H9 (cell line): ENCODE data around the gene FOXK1. TPM values are rescaled to one million over a fixed set of nuclear protein-coding genes. Genes with fewer than 3 reads are reported as not detected.

Experiments used
- DNase-seq: peaks from one replicate; pipeline ENCODE4 v3.0.0-alpha.2; 2017
- H2AFZ ChIP-seq: one replicate; pipeline ENCODE4 v1.6.1; 2013; ENCODE audit warnings: mild to moderate bottlenecking, low read length, control low read depth, moderate library complexity
- H2AK5ac ChIP-seq: 2 replicates; pipeline ENCODE4 v1.6.1; 2013; ENCODE audit warnings: low read length, control low read depth, mixed read lengths; ENCODE audit not compliant: insufficient read length
- H2BK120ac ChIP-seq: one replicate; pipeline ENCODE4 v1.6.1; 2013; ENCODE audit warnings: low read depth, mild to moderate bottlenecking, low read length, control low read depth, inconsistent platforms; ENCODE audit not compliant: poor library complexity, severe bottlenecking
- H2BK12ac ChIP-seq: 2 replicates; pipeline ENCODE4 v1.6.1; 2013; ENCODE audit warnings: low read length, control low read depth, mixed read lengths, low read depth; ENCODE audit not compliant: insufficient read length
- H2BK15ac ChIP-seq: 2 replicates; pipeline ENCODE4 v1.6.1; 2013; ENCODE audit warnings: low read depth, low read length, control low read depth
- H2BK20ac ChIP-seq: one replicate; pipeline ENCODE4 v1.6.1; 2013; ENCODE audit warnings: low read depth, mild to moderate bottlenecking, low read length, control low read depth, inconsistent platforms; ENCODE audit not compliant: poor library complexity, severe bottlenecking
- H2BK5ac ChIP-seq: 2 replicates; pipeline ENCODE4 v1.6.1; 2013; ENCODE audit warnings: low read length, control low read depth, mixed read lengths; ENCODE audit not compliant: insufficient read length
- H3K14ac ChIP-seq: 2 replicates; pipeline ENCODE4 v1.6.1; 2013; ENCODE audit warnings: low read length, control low read depth; ENCODE audit not compliant: insufficient read depth
- H3K18ac ChIP-seq: 2 replicates; pipeline ENCODE4 v1.6.1; 2013; ENCODE audit warnings: low read depth, mild to moderate bottlenecking, mixed read lengths, low read length, control low read depth; ENCODE audit not compliant: insufficient read length
- H3K23ac ChIP-seq: 2 replicates; pipeline ENCODE4 v1.6.1; 2013; ENCODE audit warnings: low read length, control low read depth, mixed read lengths, low read depth; ENCODE audit not compliant: insufficient read length
- H3K23me2 ChIP-seq: 2 replicates; pipeline ENCODE4 v1.6.1; 2013; ENCODE audit warnings: low read depth, mild to moderate bottlenecking, mixed read lengths, low read length, control low read depth; ENCODE audit not compliant: insufficient read length, poor library complexity, severe bottlenecking
- H3K27ac ChIP-seq: 2 replicates; pipeline ENCODE4 v1.5.1; 2013; ENCODE audit warnings: low read length, control low read depth, mixed read lengths, low read depth; ENCODE audit not compliant: insufficient read length
- H3K27me3 ChIP-seq: 2 replicates; pipeline ENCODE4 v1.6.1; 2013; ENCODE audit warnings: low read length, control low read depth, inconsistent platforms; ENCODE audit not compliant: insufficient read depth
- H3K4ac ChIP-seq: 2 replicates; pipeline ENCODE4 v1.6.1; 2013; ENCODE audit warnings: low read depth, mild to moderate bottlenecking, control low read depth, inconsistent platforms, low read length, moderate library complexity
- H3K4me1 ChIP-seq: 2 replicates; pipeline ENCODE4 v1.6.1; 2013; ENCODE audit warnings: low read length, control low read depth, inconsistent platforms; ENCODE audit not compliant: insufficient read depth
- H3K4me2 ChIP-seq: 2 replicates; pipeline ENCODE4 v1.6.1; 2013; ENCODE audit warnings: low read length, control low read depth, mixed read lengths; ENCODE audit not compliant: insufficient read length, insufficient read depth
- H3K56ac ChIP-seq: 2 replicates; pipeline ENCODE4 v1.6.1; 2013; ENCODE audit warnings: low read depth, mild to moderate bottlenecking, mixed read lengths, low read length, control low read depth; ENCODE audit not compliant: insufficient read length
- H3K79me1 ChIP-seq: 2 replicates; pipeline ENCODE4 v1.6.1; 2013; ENCODE audit warnings: low read depth, mild to moderate bottlenecking, moderate library complexity, low read length, control low read depth, inconsistent platforms; ENCODE audit not compliant: insufficient read depth, poor library complexity, severe bottlenecking
- H3K79me2 ChIP-seq: 2 replicates; pipeline ENCODE4 v1.6.1; 2013; ENCODE audit warnings: low read length, control low read depth, inconsistent platforms; ENCODE audit not compliant: insufficient read depth
- H3K9ac ChIP-seq: 2 replicates; pipeline ENCODE4 v1.6.1; 2013; ENCODE audit warnings: low read length, control low read depth, mixed read lengths; ENCODE audit not compliant: insufficient read length; ENCODE audit errors: extremely low read depth
- H3K9me3 ChIP-seq: one replicate; pipeline ENCODE4 v1.6.1; 2013; ENCODE audit warnings: low read depth, low read length, inconsistent platforms; ENCODE audit not compliant: control insufficient read depth
- H3T11ph ChIP-seq: one replicate; pipeline ENCODE4 v1.6.1; 2013; ENCODE audit warnings: mild to moderate bottlenecking, low read length, control low read depth, inconsistent platforms
- H4K20me1 ChIP-seq: one replicate; pipeline ENCODE4 v1.6.1; 2013; ENCODE audit not compliant: control insufficient read depth, insufficient read length, insufficient read depth
- H4K5ac ChIP-seq: 2 replicates; pipeline ENCODE4 v1.6.1; 2013; ENCODE audit warnings: low read depth, mild to moderate bottlenecking, mixed read lengths, low read length, control low read depth; ENCODE audit not compliant: insufficient read length
- H4K8ac ChIP-seq: replicated peaks from 2 replicates; pipeline ENCODE4 v1.6.1; 2013; ENCODE audit warnings: low read length, control low read depth, mixed read lengths, low read depth; ENCODE audit not compliant: insufficient read length
- H4K91ac ChIP-seq: 2 replicates; pipeline ENCODE4 v1.6.1; 2013; ENCODE audit warnings: low read depth, mild to moderate bottlenecking, moderate library complexity, mixed read lengths, low read length, control low read depth; ENCODE audit not compliant: insufficient read length
- H3K27ac Mint-ChIP-seq, 3 experiments: 2 replicates in 2 of 3; 3 replicates in 1 of 3; pipeline ENCODE4 v1.8.0; 2020 to 2021; ENCODE audit warnings: mixed read lengths in 3 of 3, mild to moderate bottlenecking in 1 of 3, moderate library complexity in 1 of 3
- H3K27me3 Mint-ChIP-seq: 2 replicates; pipeline ENCODE4 v1.8.0; 2021; ENCODE audit warnings: low read depth, mild to moderate bottlenecking, moderate library complexity, mixed read lengths
- H3K36me3 Mint-ChIP-seq, 3 experiments: 2 replicates in 2 of 3; 3 replicates in 1 of 3; pipeline ENCODE4 v1.8.0; 2020 to 2021; ENCODE audit warnings: low read depth in 3 of 3, mixed read lengths in 3 of 3; ENCODE audit not compliant: insufficient read depth in 1 of 3
- H3K4me1 Mint-ChIP-seq, 2 experiments: 2 replicates each; pipeline ENCODE4 v1.8.0; 2020; ENCODE audit warnings: mixed read lengths in 2 of 2
- H3K4me3 Mint-ChIP-seq, 2 experiments: 2 replicates in 1 of 2; 3 replicates in 1 of 2; pipeline ENCODE4 v1.8.0; 2020 to 2021; ENCODE audit warnings: mild to moderate bottlenecking in 2 of 2, mixed read lengths in 2 of 2, moderate library complexity in 1 of 2
- H3K9me3 Mint-ChIP-seq, 2 experiments: 2 replicates in 1 of 2; 3 replicates in 1 of 2; pipeline ENCODE4 v1.8.0; 2020; ENCODE audit warnings: mild to moderate bottlenecking in 2 of 2, mixed read lengths in 2 of 2, moderate library complexity in 1 of 2
- CTCF ChIP-seq: fragments of 200-600 bp; sonication (generic); conservative IDR thresholded peaks from 3 replicates; pipeline ENCODE4 v1.8.0; 2021; ENCODE audit warnings: antibody characterized with exemption, mild to moderate bottlenecking
- WGBS: extraction: QIAGEN DNeasy Blood & Tissue Kit; methylation state at CpG from one replicate; pipeline ENCODE4 v1.1.7; 2013; ENCODE audit warnings: missing lambda C conversion rate, low lambda C conversion rate, mixed read lengths; ENCODE audit not compliant: insufficient read length; ENCODE audit errors: extremely low coverage; 5-methylcytosine and 5-hydroxymethylcytosine counted together
- total RNA-seq: library from RNA; stranded (reverse); gene quantifications from 2 replicates; pipeline ENCODE4 v1.2.1, GENCODE V29; 2021

Gene FOXK1
- total RNA-seq, 1 experiment from 2014 or later: 14.4 TPM

- Histone ChIP-seq H4K8ac (no peak overlapping the region), H3K27me3 (no peaks in the 10 kb centered on the region), H3T11ph (no peak overlapping the region), H3K9me3 (no peaks in the 10 kb centered on the region), H4K5ac (no peak overlapping the region), H2BK5ac (no peak overlapping the region), H2AK5ac (no peak overlapping the region), H3K23ac (no peak overlapping the region), H3K23me2 (no peaks in the 10 kb centered on the region), H2BK20ac (no peak overlapping the region), H3K56ac (no peak overlapping the region), H4K91ac (no peak overlapping the region), H3K27ac (no peak overlapping the region), H3K4ac (no peak overlapping the region), H3K79me2 (no peaks in the 10 kb centered on the region), H4K20me1 (no peaks in the 10 kb centered on the region), H2AFZ (no peak overlapping the region), H2BK120ac (no peak overlapping the region), H3K79me1 (no peaks in the 10 kb centered on the region), H3K14ac (no peak overlapping the region), H3K18ac (no peak overlapping the region), H3K9ac (no peak overlapping the region), H3K4me1 (no peaks in the 10 kb centered on the region), H3K4me2 (no peak overlapping the region), H2BK15ac (no peak overlapping the region), H2BK12ac (no peak overlapping the region)
- Mint-ChIP-seq H3K27ac (no peak overlapping the region), H3K4me3 (no peak overlapping the region), H3K36me3 (peaks cover 0 to 2% (median 0%) of the 10 kb centered on the region in 3 experiments; a peak in 1 of 7 replicates), H3K4me1 (peaks cover 6 to 20% of the 10 kb centered on the region in 2 experiments), H3K27me3 (peaks cover 11% of the 10 kb centered on the region), H3K9me3 (peaks cover 0 to 1% of the 10 kb centered on the region in 2 experiments; a peak in 1 of 5 replicates)
- no peak for TF ChIP-seq CTCF
- WGBS: no CpG with 5 or more reads among the region's 5 CpGs
- no peak for DNase-seq
Observed at GRCh38 chr7:4807598-4808016, 125.5 kb downstream of the FOXK1 start.
